WTC11 (cell line): ENCODE measurements around the gene LENEP. TPM values are rescaled to one million over a fixed set of nuclear protein-coding genes. Genes with fewer than 3 reads are reported as not detected.

Source experiments
- ATAC-seq: fragments of 200-7000 bp; cut with Tn5 transposase; 2 replicates; pipeline ENCODE4 v1.10.0; 2021; ENCODE audit warnings: mild to moderate bottlenecking, moderate library complexity
- CTCF ChIA-PET: fragments of 300-600 bp; sonication (Branson Sonifier 250); formaldehyde crosslinking; loops from one replicate; lab custom pipeline; 2021; ENCODE audit warnings: antibody characterized with exemption; lab: Charles Lee
- POLR2A ChIA-PET: fragments of 350-600 bp; sonication (Branson Sonifier 250); formaldehyde crosslinking; loops from one replicate; lab custom pipeline; 2021; ENCODE audit warnings: antibody characterized with exemption; lab: Charles Lee
- DNase-seq: peaks from one replicate; pipeline ENCODE4 v3.0.0; 2021; ENCODE audit warnings: low spot score
- H3K27ac Mint-ChIP-seq: 2 replicates; pipeline ENCODE4 v1.8.0; 2021; ENCODE audit warnings: mixed read lengths
- H3K27me3 Mint-ChIP-seq: 2 replicates; pipeline ENCODE4 v1.8.0; 2021; ENCODE audit warnings: low read depth, mild to moderate bottlenecking, moderate library complexity, mixed read lengths
- H3K36me3 Mint-ChIP-seq: 2 replicates; pipeline ENCODE4 v1.8.0; 2021; ENCODE audit warnings: mixed read lengths
- H3K4me1 Mint-ChIP-seq: 2 replicates; pipeline ENCODE4 v1.8.0; 2022; ENCODE audit warnings: mixed read lengths
- H3K4me3 Mint-ChIP-seq: 2 replicates; pipeline ENCODE4 v1.8.0; 2021; ENCODE audit warnings: mild to moderate bottlenecking, moderate library complexity, mixed read lengths
- H3K9me3 Mint-ChIP-seq: 2 replicates; pipeline ENCODE4 v1.8.0; 2021; ENCODE audit warnings: mixed read lengths
- EMX1 ChIP-seq: fragments of 250-450 bp; sonication (Bioruptor Pico); IDR thresholded peaks from 2 replicates; pipeline ENCODE4 v1.8.0; 2021; ENCODE audit warnings: mild to moderate bottlenecking
- ESRRA ChIP-seq: sonication (generic); formaldehyde crosslinking; IDR thresholded peaks from 2 replicates; pipeline ENCODE4 v1.8.1; 2022; ENCODE audit warnings: mild to moderate bottlenecking, missing genetic modification reagents, borderline replicate concordance
- ETV6 ChIP-seq: sonication (generic); formaldehyde crosslinking; IDR thresholded peaks from 2 replicates; pipeline ENCODE4 v1.8.1; 2022; ENCODE audit warnings: mild to moderate bottlenecking, missing genetic modification reagents
- GABPB1 ChIP-seq: sonication (generic); formaldehyde crosslinking; IDR thresholded peaks from 2 replicates; pipeline ENCODE4 v1.8.1; 2023; ENCODE audit warnings: mild to moderate bottlenecking, missing genetic modification reagents
- MYBL2 ChIP-seq: sonication (generic); formaldehyde crosslinking; IDR thresholded peaks from 2 replicates; pipeline ENCODE4 v1.8.1; 2023; ENCODE audit warnings: mild to moderate bottlenecking, moderate library complexity, missing genetic modification reagents
- NFATC4 ChIP-seq: fragments of 250-450 bp; sonication (Bioruptor Pico); IDR thresholded peaks from 2 replicates; pipeline ENCODE4 v1.9.0; 2021; ENCODE audit warnings: mild to moderate bottlenecking
- NR1H2 ChIP-seq: sonication (generic); formaldehyde crosslinking; IDR thresholded peaks from 2 replicates; pipeline ENCODE4 v1.9.0; 2021; ENCODE audit warnings: mild to moderate bottlenecking, moderate library complexity, missing genetic modification reagents
- NR2C2 ChIP-seq: sonication (generic); formaldehyde crosslinking; IDR thresholded peaks from 2 replicates; pipeline ENCODE4 v1.8.0; 2022; ENCODE audit warnings: mild to moderate bottlenecking, missing genetic modification reagents
- RORB ChIP-seq: fragments of 250-450 bp; sonication (Bioruptor Pico); IDR thresholded peaks from 2 replicates; pipeline ENCODE4 v1.9.0; 2021; ENCODE audit warnings: mild to moderate bottlenecking
- SP1 ChIP-seq: sonication (generic); formaldehyde crosslinking; conservative IDR thresholded peaks from 2 replicates; pipeline ENCODE4 v1.8.1; 2022; ENCODE audit warnings: missing genetic modification reagents
- TCF7 ChIP-seq: sonication (generic); formaldehyde crosslinking; IDR thresholded peaks from 2 replicates; pipeline ENCODE4 v1.8.0; 2022; ENCODE audit warnings: mild to moderate bottlenecking, low read depth, missing genetic modification reagents, moderate library complexity
- ZNF121 ChIP-seq: sonication (generic); formaldehyde crosslinking; IDR thresholded peaks from 2 replicates; pipeline ENCODE4 v1.8.0; 2023; ENCODE audit warnings: missing genetic modification reagents
- ZNF138 ChIP-seq: sonication (generic); formaldehyde crosslinking; conservative IDR thresholded peaks from 2 replicates; pipeline ENCODE4 v1.8.1; 2022; ENCODE audit warnings: mild to moderate bottlenecking, moderate library complexity, missing genetic modification reagents
- ZNF263 ChIP-seq: sonication (generic); formaldehyde crosslinking; IDR thresholded peaks from 2 replicates; pipeline ENCODE4 v1.8.1; 2022; ENCODE audit warnings: low read depth, mild to moderate bottlenecking, moderate library complexity, missing genetic modification reagents
- total RNA-seq: library from RNA; stranded (reverse); gene quantifications from 3 replicates; pipeline ENCODE4 v1.2.3, GENCODE V29; 2021
- TF ChIP-seq, protein P1 (sequence below): sonication (generic); formaldehyde crosslinking; IDR thresholded peaks from 2 replicates; pipeline ENCODE4 v1.8.1; 2023; ENCODE audit warnings: mild to moderate bottlenecking, missing genetic modification reagents, moderate library complexity
- TF ChIP-seq, protein P2 (sequence below): sonication (generic); formaldehyde crosslinking; IDR thresholded peaks from 2 replicates; pipeline ENCODE4 v1.8.0; 2022; ENCODE audit warnings: mild to moderate bottlenecking, missing genetic modification reagents
- TF ChIP-seq, protein P3 (sequence below): fragments of 250-450 bp; sonication (Bioruptor Pico); IDR thresholded peaks from 2 replicates; pipeline ENCODE4 v1.9.0; 2021; ENCODE audit warnings: mild to moderate bottlenecking
- TF ChIP-seq, protein P4 (sequence below): sonication (generic); formaldehyde crosslinking; IDR thresholded peaks from 2 replicates; pipeline ENCODE4 v1.8.1; 2022; ENCODE audit warnings: mild to moderate bottlenecking, moderate library complexity, missing genetic modification reagents
- TF ChIP-seq, protein P5 (sequence below): sonication (generic); formaldehyde crosslinking; conservative IDR thresholded peaks from 2 replicates; pipeline ENCODE4 v1.8.1; 2023; ENCODE audit warnings: mild to moderate bottlenecking, low read depth, missing genetic modification reagents, moderate library complexity

Gene LENEP
- total RNA-seq, 1 experiment from 2014 or later, result 1.2 TPM

DNA sequence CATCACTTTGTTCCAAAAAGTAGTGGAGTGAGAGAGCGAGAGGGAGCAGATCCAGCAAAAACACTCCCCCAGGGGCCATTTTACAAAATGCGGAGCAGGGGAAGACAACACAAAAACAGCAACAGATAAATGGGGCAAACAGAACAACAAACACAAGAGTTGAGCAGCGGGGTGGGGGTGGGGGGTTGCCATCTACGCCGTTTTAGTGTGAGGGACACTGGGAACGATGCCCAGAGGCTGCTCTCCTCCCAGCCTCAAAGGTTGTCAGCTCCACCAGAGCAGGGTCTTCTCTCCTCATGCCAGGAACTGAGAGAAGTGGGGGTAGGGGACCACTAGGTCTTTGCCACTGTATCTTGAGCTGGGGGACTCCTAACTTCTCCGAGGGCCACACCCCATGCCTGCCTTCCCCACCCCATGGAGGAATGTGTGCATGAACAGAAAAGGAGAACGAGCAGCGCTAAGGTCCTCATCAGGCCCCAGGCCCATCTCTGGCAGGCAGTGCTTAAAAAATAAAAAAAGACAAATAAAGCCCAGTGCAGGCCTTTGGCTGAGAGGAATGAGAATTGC is 36.2 kb upstream of the LENEP start (continued):
- TF ChIP-seq, protein P1, sequence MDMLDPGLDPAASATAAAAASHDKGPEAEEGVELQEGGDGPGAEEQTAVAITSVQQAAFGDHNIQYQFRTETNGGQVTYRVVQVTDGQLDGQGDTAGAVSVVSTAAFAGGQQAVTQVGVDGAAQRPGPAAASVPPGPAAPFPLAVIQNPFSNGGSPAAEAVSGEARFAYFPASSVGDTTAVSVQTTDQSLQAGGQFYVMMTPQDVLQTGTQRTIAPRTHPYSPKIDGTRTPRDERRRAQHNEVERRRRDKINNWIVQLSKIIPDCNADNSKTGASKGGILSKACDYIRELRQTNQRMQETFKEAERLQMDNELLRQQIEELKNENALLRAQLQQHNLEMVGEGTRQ (CRISPR knock-in tag), result no peak
- TF ChIP-seq ZNF138 (CRISPR knock-in tag) (no peak), ETV6 (CRISPR knock-in tag) (no peak), NFATC4 (CRISPR knock-in tag) (no peak), SP1 (CRISPR knock-in tag) (no peak), EMX1 (CRISPR knock-in tag) (no peak)
- TF ChIP-seq, protein P2, sequence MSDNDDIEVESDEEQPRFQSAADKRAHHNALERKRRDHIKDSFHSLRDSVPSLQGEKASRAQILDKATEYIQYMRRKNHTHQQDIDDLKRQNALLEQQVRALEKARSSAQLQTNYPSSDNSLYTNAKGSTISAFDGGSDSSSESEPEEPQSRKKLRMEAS (CRISPR knock-in tag), result no peak

DNA sequence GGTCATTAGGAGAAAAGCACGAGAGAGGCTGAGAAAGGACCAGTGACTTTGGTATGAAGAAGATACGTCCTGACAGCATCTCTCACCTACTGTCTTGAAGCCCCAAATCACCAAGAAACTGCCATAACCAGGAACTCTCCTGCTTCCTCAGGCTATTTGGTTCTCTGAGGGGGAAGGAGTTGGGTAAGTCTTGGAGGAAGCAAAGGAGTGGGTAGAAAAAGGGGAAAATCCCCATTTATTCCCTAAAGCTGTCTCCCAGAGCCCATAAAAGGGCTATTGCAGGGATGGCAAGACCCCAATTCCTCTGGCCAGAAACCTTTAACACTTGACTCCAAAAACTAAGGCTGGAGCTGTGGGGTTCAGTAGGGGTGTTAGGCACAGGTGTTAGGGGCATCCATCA is 35.4 kb upstream of the LENEP start:
- TF ChIP-seq ZNF121, result no peak
- TF ChIP-seq, protein P3, sequence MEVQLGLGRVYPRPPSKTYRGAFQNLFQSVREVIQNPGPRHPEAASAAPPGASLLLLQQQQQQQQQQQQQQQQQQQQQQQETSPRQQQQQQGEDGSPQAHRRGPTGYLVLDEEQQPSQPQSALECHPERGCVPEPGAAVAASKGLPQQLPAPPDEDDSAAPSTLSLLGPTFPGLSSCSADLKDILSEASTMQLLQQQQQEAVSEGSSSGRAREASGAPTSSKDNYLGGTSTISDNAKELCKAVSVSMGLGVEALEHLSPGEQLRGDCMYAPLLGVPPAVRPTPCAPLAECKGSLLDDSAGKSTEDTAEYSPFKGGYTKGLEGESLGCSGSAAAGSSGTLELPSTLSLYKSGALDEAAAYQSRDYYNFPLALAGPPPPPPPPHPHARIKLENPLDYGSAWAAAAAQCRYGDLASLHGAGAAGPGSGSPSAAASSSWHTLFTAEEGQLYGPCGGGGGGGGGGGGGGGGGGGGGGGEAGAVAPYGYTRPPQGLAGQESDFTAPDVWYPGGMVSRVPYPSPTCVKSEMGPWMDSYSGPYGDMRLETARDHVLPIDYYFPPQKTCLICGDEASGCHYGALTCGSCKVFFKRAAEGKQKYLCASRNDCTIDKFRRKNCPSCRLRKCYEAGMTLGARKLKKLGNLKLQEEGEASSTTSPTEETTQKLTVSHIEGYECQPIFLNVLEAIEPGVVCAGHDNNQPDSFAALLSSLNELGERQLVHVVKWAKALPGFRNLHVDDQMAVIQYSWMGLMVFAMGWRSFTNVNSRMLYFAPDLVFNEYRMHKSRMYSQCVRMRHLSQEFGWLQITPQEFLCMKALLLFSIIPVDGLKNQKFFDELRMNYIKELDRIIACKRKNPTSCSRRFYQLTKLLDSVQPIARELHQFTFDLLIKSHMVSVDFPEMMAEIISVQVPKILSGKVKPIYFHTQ, result no peak
- no peak for TF ChIP-seq NR2C2 (CRISPR knock-in tag)
- Mint-ChIP-seq H3K36me3 (peaks cover 15% of the 10 kb centered on the region), H3K4me1 (peaks cover 60% of the 10 kb centered on the region), H3K4me3 (no peak overlapping the region), H3K27ac (no peak overlapping the region), H3K27me3 (no peaks in the 10 kb centered on the region), H3K9me3 (no peaks in the 10 kb centered on the region)
- POLR2A ChIA-PET, result interaction anchor here (4.6 kb wide), 1 partner anchor 14 kb away, joined by 66 read pairs; the partner anchor contains the start of genes CKS1B and SHC1
- no peak for ATAC-seq
- DNase-seq, result no peak
- CTCF ChIA-PET, result interaction anchor here (1.2 kb wide), 1 partner anchor 60 kb away, joined by 3 read pairs; no protein-coding TSS in a partner anchor

DNA sequence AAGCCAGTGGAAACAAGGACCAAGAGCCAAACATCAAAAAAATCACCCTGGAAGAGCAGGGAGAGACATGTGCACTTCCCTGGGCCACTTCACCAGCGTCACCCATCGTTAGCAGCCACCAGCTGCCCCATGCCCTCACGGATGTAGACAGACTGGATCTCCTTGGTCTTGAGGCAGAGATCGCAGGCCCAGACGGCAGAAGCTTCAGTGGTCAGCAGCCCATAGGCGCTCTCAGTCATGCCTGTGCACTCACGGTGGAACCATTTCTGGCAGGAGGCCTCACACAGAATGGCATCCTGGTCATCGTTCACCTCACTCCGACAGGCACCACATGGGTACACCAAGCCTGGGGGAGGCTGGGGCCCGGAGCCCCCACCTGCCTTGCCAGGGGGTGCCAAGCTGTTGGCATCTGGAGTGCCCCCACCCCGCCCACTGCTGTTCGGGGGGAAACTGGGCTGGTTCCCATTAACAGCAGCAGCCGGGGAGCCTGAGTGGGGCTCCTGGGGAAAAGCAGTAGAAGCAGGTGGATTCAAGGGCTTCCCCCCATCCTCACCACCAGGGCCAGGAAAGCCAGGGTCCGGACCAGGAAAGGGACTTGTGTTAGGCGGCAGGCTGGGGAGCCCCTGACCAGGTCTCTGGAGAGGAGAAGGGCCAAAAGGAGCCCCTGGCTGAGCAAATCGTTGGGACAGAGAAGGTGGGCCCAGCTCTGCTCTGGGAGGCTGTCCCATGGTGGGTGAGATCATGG is 34.5 kb upstream of the LENEP start:
- H3K36me3 Mint-ChIP-seq, result peaks cover 21% of the 10 kb centered on the region

More for the DNA sequence above, 34.5 kb upstream of the LENEP start:
- ATAC-seq (no peak), DNase-seq (no peak)
- Mint-ChIP-seq H3K9me3 (no peaks in the 10 kb centered on the region), H3K4me1 (peaks cover 59% of the 10 kb centered on the region), H3K27ac (no peak overlapping the region), H3K27me3 (no peaks in the 10 kb centered on the region), H3K4me3 (no peak overlapping the region)
- ChIA-PET POLR2A (interaction anchor here (0.5 to 4.6 kb wide), 2 partner anchors 13 to 404 kb away, joined by 3 to 66 read pairs; partner anchors contain the start of genes CKS1B and SHC1), CTCF (interaction anchor here (1.2 kb wide), 1 partner anchor 59 kb away, joined by 3 read pairs; no protein-coding TSS in a partner anchor)
- TF ChIP-seq RORB (CRISPR knock-in tag), result no peak
- no peak for TF ChIP-seq ZNF263 (CRISPR knock-in tag)
- no peak for TF ChIP-seq ESRRA
- TF ChIP-seq, protein P4, sequence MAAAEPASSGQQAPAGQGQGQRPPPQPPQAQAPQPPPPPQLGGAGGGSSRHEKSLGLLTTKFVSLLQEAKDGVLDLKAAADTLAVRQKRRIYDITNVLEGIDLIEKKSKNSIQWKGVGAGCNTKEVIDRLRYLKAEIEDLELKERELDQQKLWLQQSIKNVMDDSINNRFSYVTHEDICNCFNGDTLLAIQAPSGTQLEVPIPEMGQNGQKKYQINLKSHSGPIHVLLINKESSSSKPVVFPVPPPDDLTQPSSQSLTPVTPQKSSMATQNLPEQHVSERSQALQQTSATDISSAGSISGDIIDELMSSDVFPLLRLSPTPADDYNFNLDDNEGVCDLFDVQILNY (CRISPR knock-in tag), result no peak
- TF ChIP-seq NR1H2 (CRISPR knock-in tag), result no peak
- no peak for TF ChIP-seq MYBL2 (CRISPR knock-in tag)
- no peak for TF ChIP-seq EMX1 (CRISPR knock-in tag)
- TF ChIP-seq, protein P5, sequence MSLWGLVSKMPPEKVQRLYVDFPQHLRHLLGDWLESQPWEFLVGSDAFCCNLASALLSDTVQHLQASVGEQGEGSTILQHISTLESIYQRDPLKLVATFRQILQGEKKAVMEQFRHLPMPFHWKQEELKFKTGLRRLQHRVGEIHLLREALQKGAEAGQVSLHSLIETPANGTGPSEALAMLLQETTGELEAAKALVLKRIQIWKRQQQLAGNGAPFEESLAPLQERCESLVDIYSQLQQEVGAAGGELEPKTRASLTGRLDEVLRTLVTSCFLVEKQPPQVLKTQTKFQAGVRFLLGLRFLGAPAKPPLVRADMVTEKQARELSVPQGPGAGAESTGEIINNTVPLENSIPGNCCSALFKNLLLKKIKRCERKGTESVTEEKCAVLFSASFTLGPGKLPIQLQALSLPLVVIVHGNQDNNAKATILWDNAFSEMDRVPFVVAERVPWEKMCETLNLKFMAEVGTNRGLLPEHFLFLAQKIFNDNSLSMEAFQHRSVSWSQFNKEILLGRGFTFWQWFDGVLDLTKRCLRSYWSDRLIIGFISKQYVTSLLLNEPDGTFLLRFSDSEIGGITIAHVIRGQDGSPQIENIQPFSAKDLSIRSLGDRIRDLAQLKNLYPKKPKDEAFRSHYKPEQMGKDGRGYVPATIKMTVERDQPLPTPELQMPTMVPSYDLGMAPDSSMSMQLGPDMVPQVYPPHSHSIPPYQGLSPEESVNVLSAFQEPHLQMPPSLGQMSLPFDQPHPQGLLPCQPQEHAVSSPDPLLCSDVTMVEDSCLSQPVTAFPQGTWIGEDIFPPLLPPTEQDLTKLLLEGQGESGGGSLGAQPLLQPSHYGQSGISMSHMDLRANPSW (CRISPR knock-in tag), result no peak
- TF ChIP-seq TCF7 (CRISPR knock-in tag), result no peak
- no peak for TF ChIP-seq GABPB1
- TF ChIP-seq, all 79 proteins: peak for 0
